GM12892 (cell line): ENCODE measurements around the gene TMEM171.

Experiments
- POLR2A ChIP-seq: IDR thresholded peaks from 2 replicates; pipeline ENCODE4 v1.6.1; 2011; ENCODE audit warnings: low read depth, low read length, control low read depth
- POLR2AphosphoS5 ChIP-seq: IDR thresholded peaks from 2 replicates; pipeline ENCODE4 v1.6.1; 2011; ENCODE audit warnings: low read depth, low read length, control low read depth
- TAF1 ChIP-seq: IDR thresholded peaks from 2 replicates; pipeline ENCODE4 v1.6.1; 2011; ENCODE audit warnings: low read depth, mild to moderate bottlenecking, control low read depth, low read length, borderline replicate concordance

DNA sequence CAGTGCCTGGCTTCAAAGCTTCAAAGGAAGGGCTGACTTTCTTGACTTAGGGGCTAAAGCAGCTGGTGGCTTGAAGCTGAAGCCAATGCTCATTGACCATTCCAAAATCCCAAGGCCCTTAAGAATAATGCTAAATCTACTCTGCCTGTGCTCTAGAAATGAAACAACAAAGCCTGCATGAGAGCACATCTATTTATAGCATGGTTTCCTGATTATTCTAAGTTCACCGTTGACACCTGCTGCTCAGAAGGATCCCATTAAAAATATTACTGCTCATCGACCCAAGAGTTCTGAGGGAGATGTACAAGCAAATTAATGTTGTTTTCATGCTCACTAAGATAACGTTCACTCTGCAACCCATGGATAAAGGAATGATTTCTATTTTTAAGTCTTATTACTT is 59.4 kb downstream of the TMEM171 start:
- TF ChIP-seq POLR2A (no peak), TAF1 (no peak), POLR2AphosphoS5 (no peak)
